ENCODE measurements around the gene NUDCD2.

Gene NUDCD2

GRCh38 chr5:163459819-163460561, at the start of gene NUDCD2:
Gene NUDCD2, minus strand, starts transcription at chr5:163460102. Its CDS starts 52 bp downstream, at chr5:163460050.
- H3K4me3 ChIP-seq (ENCODE audit: low read depth, low read length): peak within 1 kb of the TSS; percentile 68
- TF ChIP-seq CTCF (IDR thresholded peaks at IDR 0.05; ENCODE audit: low read depth, low read length): no peak

GRCh38 chr5:163509291-163509951, 49.5 kb upstream of the NUDCD2 start:
- peak overlapping the region; percentile 41 for H3K4me3 ChIP-seq (ENCODE audit: low read depth, low read length)
- no peak for TF ChIP-seq CTCF (IDR thresholded peaks at IDR 0.05; ENCODE audit: low read depth, low read length)

DNA sequence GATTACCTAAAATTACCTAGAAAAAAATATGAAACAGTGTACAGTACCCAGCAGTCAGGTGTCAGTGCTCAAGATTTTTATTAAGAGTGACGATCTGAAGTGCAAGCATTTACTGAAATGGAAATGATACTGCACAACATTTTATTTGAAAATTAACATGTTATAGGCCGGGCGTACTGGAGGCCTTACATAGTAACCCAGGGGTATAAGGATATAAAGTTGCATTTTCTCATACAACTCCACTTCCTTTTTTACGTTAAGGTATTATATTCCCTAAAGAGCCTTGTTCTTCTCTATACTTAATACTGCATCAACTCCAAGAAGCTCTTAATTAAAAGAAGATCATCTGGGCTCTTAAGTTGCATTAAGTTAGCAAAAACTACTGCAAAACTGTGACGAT, 48.9 kb upstream of the NUDCD2 start:
- no peak for TF ChIP-seq CTCF (IDR thresholded peaks at IDR 0.05; ENCODE audit: low read depth, low read length)
- H3K4me3 ChIP-seq (ENCODE audit: low read depth, low read length): peak overlapping the region; percentile 41

GRCh38 chr5:163506726-163507125, 46.8 kb upstream of the NUDCD2 start:
- H3K4me3 ChIP-seq (ENCODE audit: low read depth, low read length): peak overlapping the region; percentile 79
- TF ChIP-seq CTCF (IDR thresholded peaks at IDR 0.05; ENCODE audit: low read depth, low read length): no peak

GRCh38 chr5:163506095-163506457, 46.2 kb upstream of the NUDCD2 start:
- H3K4me3 ChIP-seq (ENCODE audit: low read depth, low read length): peak overlapping the region; percentile 79
- TF ChIP-seq CTCF (IDR thresholded peaks at IDR 0.05; ENCODE audit: low read depth, low read length): no peak

DNA sequence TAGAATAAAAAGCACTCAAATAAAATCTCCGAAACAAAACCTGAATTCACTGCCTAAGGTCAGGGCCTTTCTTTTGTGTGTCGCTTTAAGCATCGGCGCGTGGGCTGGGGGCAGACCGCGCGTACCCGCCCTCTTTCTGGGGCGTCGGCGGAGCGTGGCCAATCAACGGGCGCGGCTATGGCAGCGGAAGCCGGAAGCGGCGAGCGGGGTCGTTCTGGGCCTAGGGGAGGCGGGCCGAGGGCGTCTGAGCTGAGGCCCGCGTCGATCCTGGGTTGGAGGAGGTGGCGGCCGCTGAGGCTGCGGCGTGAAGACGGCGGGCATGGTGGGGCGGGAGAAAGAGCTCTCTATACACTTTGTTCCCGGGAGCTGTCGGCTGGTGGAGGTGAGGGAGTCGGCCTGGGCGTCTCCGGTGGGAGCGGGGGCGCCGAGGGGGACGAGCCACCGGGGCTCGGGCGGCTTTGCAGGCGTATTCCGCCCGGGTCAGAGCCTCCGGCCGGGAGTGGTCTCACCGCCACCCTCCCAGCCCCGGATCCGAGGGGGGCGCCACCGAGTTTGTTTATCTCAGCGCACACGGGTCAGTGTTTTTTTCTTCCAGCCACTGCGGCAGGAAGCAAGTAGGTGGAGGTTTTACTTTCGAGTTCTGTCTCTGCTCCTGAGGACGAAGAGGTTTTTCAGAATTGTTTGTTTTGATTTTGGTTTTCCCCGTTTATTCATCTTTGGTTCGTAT, 45.6 kb upstream of the NUDCD2 start, which contains the start of gene MAT2B:
Gene MAT2B (plus strand): TSS at position 252 of the 727 bp plus-strand sequence. CDS start 68 bp downstream, at position 320.
- TF ChIP-seq CTCF (IDR thresholded peaks at IDR 0.05; ENCODE audit: low read depth, low read length): no peak

GRCh38 chr5:163505049-163505367, 45.1 kb upstream of the NUDCD2 start:
- no peak for TF ChIP-seq CTCF (IDR thresholded peaks at IDR 0.05; ENCODE audit: low read depth, low read length)

More for the DNA sequence above, 45.6 kb upstream of the NUDCD2 start, which contains the start of gene MAT2B:
- peak within 1 kb of the TSS; percentile 79 for H3K4me3 ChIP-seq (ENCODE audit: low read depth, low read length)

More at GRCh38 chr5:163505049-163505367, 45.1 kb upstream of the NUDCD2 start:
- H3K4me3 ChIP-seq (ENCODE audit: low read depth, low read length): peak overlapping the region; percentile 79
